Measurements from ENCODE around the gene SULT1C2.

- TF ChIP-seq TAF1 (IDR thresholded peaks at IDR 0.05; ENCODE audit: borderline replicate concordance, insufficient read depth, low read length) (no peak), POLR2AphosphoS5 (IDR thresholded peaks at IDR 0.05; ENCODE audit: low read depth, low read length) (no peak)
These were observed 30.9 kb upstream of the SULT1C2 start for GRCh38 chr2:108257757-108258331.

All from PFSK-1 (cell line).